ENCODE data around the gene NECTIN4.

Gene NECTIN4

GRCh38 chr1:161052899-161053298 lies 36.5 kb downstream of the NECTIN4 start:
- no peak overlapping the region for H3K4me3 ChIP-seq (ENCODE audit: low read depth, low read length)
- H3K27ac ChIP-seq (ENCODE audit: low read depth, low read length), result no peak overlapping the region
- H3K79me2 ChIP-seq (ENCODE audit: control insufficient read depth, insufficient read depth, low read length, unreplicated experiment), result no peaks in the 10 kb centered on the region
- H2AFZ ChIP-seq (ENCODE audit: low read length, unreplicated experiment), result no peak overlapping the region
- H3K27me3 ChIP-seq (ENCODE audit: insufficient read depth, low read length), result no peaks in the 10 kb centered on the region
- no peaks in the 10 kb centered on the region for H3K36me3 ChIP-seq (ENCODE audit: insufficient read depth, low read length)
- peaks cover 3% of the 10 kb centered on the region for H3K4me1 ChIP-seq (ENCODE audit: control insufficient read depth, insufficient read depth, low read length, unreplicated experiment)

GRCh38 chr1:161051219-161051618 lies 38.1 kb downstream of the NECTIN4 start:
- no peak overlapping the region for H3K4me3 ChIP-seq (ENCODE audit: low read depth, low read length)
- H3K79me2 ChIP-seq (ENCODE audit: control insufficient read depth, insufficient read depth, low read length, unreplicated experiment), result no peaks in the 10 kb centered on the region
- no peak overlapping the region for H3K27ac ChIP-seq (ENCODE audit: low read depth, low read length)
- H3K36me3 ChIP-seq (ENCODE audit: insufficient read depth, low read length), result no peaks in the 10 kb centered on the region
- peaks cover 8% of the 10 kb centered on the region for H3K4me1 ChIP-seq (ENCODE audit: control insufficient read depth, insufficient read depth, low read length, unreplicated experiment)
- no peaks in the 10 kb centered on the region for H3K27me3 ChIP-seq (ENCODE audit: insufficient read depth, low read length)
- no peak overlapping the region for H2AFZ ChIP-seq (ENCODE audit: low read length, unreplicated experiment)

- Histone ChIP-seq H3K27me3 (ENCODE audit: insufficient read depth, low read length) (no peaks in the 10 kb centered on the region), H3K79me2 (ENCODE audit: control insufficient read depth, insufficient read depth, low read length, unreplicated experiment) (peaks cover 6% of the 10 kb centered on the region), H3K27ac (ENCODE audit: low read depth, low read length) (no peak overlapping the region), H3K4me3 (ENCODE audit: low read depth, low read length) (no peak overlapping the region), H2AFZ (ENCODE audit: low read length, unreplicated experiment) (no peak overlapping the region), H3K4me1 (ENCODE audit: control insufficient read depth, insufficient read depth, low read length, unreplicated experiment) (peaks cover 11% of the 10 kb centered on the region), H3K36me3 (ENCODE audit: insufficient read depth, low read length) (no peaks in the 10 kb centered on the region)
Observed at GRCh38 chr1:161048949-161049722, 40.2 kb downstream of the NECTIN4 start.

- no peak overlapping the region for H3K4me3 ChIP-seq (ENCODE audit: low read depth, low read length)
- H3K27ac ChIP-seq (ENCODE audit: low read depth, low read length), result no peak overlapping the region
- no peaks in the 10 kb centered on the region for H3K27me3 ChIP-seq (ENCODE audit: insufficient read depth, low read length)
- peaks cover 11% of the 10 kb centered on the region for H3K4me1 ChIP-seq (ENCODE audit: control insufficient read depth, insufficient read depth, low read length, unreplicated experiment)
- H3K79me2 ChIP-seq (ENCODE audit: control insufficient read depth, insufficient read depth, low read length, unreplicated experiment), result peaks cover 15% of the 10 kb centered on the region
- no peak overlapping the region for H2AFZ ChIP-seq (ENCODE audit: low read length, unreplicated experiment)
- H3K36me3 ChIP-seq (ENCODE audit: insufficient read depth, low read length), result no peaks in the 10 kb centered on the region
Observed at GRCh38 chr1:161047436-161048420, 41.6 kb downstream of the NECTIN4 start.

GRCh38 chr1:161046605-161047228 lies 42.6 kb downstream of the NECTIN4 start:
- Histone ChIP-seq H2AFZ (ENCODE audit: low read length, unreplicated experiment) (peak overlapping the region; percentile 59), H3K4me3 (ENCODE audit: low read depth, low read length) (peak overlapping the region; percentile 90), H3K36me3 (ENCODE audit: insufficient read depth, low read length) (no peaks in the 10 kb centered on the region; the same call in 1 of the 2 replicates), H3K27me3 (ENCODE audit: insufficient read depth, low read length) (no peaks in the 10 kb centered on the region), H3K27ac (ENCODE audit: low read depth, low read length) (peak overlapping the region; percentile 90; the same call in 1 of the 2 replicates), H3K79me2 (ENCODE audit: control insufficient read depth, insufficient read depth, low read length, unreplicated experiment) (peaks cover 19% of the 10 kb centered on the region), H3K4me1 (ENCODE audit: control insufficient read depth, insufficient read depth, low read length, unreplicated experiment) (peaks cover 10% of the 10 kb centered on the region)

GRCh38 chr1:161045736-161046604 lies 43.4 kb downstream of the NECTIN4 start, which contains the start of gene USF1:
Gene USF1, minus strand, starts transcription at chr1:161045977. Its CDS starts 2,702 bp downstream, at chr1:161043275.
- H3K4me3 ChIP-seq (ENCODE audit: low read depth, low read length), result peak within 1 kb of the TSS; percentile 90
- H2AFZ ChIP-seq (ENCODE audit: low read length, unreplicated experiment), result peak within 1 kb of the TSS; percentile 59
- no peaks in the 10 kb centered on the region; the same call in 1 of the 2 replicates for H3K36me3 ChIP-seq (ENCODE audit: insufficient read depth, low read length)
- no peaks in the 10 kb centered on the region for H3K27me3 ChIP-seq (ENCODE audit: insufficient read depth, low read length)
- H3K27ac ChIP-seq (ENCODE audit: low read depth, low read length), result peak within 1 kb of the TSS; percentile 90
- peaks cover 19% of the 10 kb centered on the region for H3K79me2 ChIP-seq (ENCODE audit: control insufficient read depth, insufficient read depth, low read length, unreplicated experiment)
- H3K4me1 ChIP-seq (ENCODE audit: control insufficient read depth, insufficient read depth, low read length, unreplicated experiment), result peaks cover 10% of the 10 kb centered on the region

GRCh38 chr1:161044908-161045735 lies 44.2 kb downstream of the NECTIN4 start:
- Histone ChIP-seq H3K27ac (ENCODE audit: low read depth, low read length) (peak overlapping the region; percentile 90), H3K4me1 (ENCODE audit: control insufficient read depth, insufficient read depth, low read length, unreplicated experiment) (peaks cover 10% of the 10 kb centered on the region), H2AFZ (ENCODE audit: low read length, unreplicated experiment) (peak overlapping the region; percentile 17), H3K4me3 (ENCODE audit: low read depth, low read length) (peak overlapping the region; percentile 90), H3K36me3 (ENCODE audit: insufficient read depth, low read length) (peaks cover 5% of the 10 kb centered on the region; the same call in 1 of the 2 replicates), H3K27me3 (ENCODE audit: insufficient read depth, low read length) (no peaks in the 10 kb centered on the region), H3K79me2 (ENCODE audit: control insufficient read depth, insufficient read depth, low read length, unreplicated experiment) (peaks cover 19% of the 10 kb centered on the region)

GRCh38 chr1:161044535-161044907 lies 44.8 kb downstream of the NECTIN4 start:
- Histone ChIP-seq H3K4me1 (ENCODE audit: control insufficient read depth, insufficient read depth, low read length, unreplicated experiment) (peaks cover 10% of the 10 kb centered on the region), H2AFZ (ENCODE audit: low read length, unreplicated experiment) (peak overlapping the region; percentile 17), H3K4me3 (ENCODE audit: low read depth, low read length) (peak overlapping the region; percentile 90), H3K27ac (ENCODE audit: low read depth, low read length) (peak overlapping the region; percentile 90), H3K36me3 (ENCODE audit: insufficient read depth, low read length) (peaks cover 5% of the 10 kb centered on the region; the same call in 1 of the 2 replicates), H3K79me2 (ENCODE audit: control insufficient read depth, insufficient read depth, low read length, unreplicated experiment) (peaks cover 19% of the 10 kb centered on the region), H3K27me3 (ENCODE audit: insufficient read depth, low read length) (no peaks in the 10 kb centered on the region)

GRCh38 chr1:161039546-161039945 lies 49.8 kb downstream of the NECTIN4 start:
- Histone ChIP-seq H3K27ac (ENCODE audit: low read depth, low read length) (no peak overlapping the region), H3K36me3 (ENCODE audit: insufficient read depth, low read length) (peaks cover 5% of the 10 kb centered on the region; the same call in 1 of the 2 replicates), H3K79me2 (ENCODE audit: control insufficient read depth, insufficient read depth, low read length, unreplicated experiment) (peaks cover 17% of the 10 kb centered on the region), H3K4me3 (ENCODE audit: low read depth, low read length) (no peak overlapping the region), H2AFZ (ENCODE audit: low read length, unreplicated experiment) (no peak overlapping the region), H3K27me3 (ENCODE audit: insufficient read depth, low read length) (no peaks in the 10 kb centered on the region), H3K4me1 (ENCODE audit: control insufficient read depth, insufficient read depth, low read length, unreplicated experiment) (peaks cover 4% of the 10 kb centered on the region)
